Type B pancreatic cell (in vitro differentiated cells): ENCODE data around the gene GRIK4. TPM values are rescaled to one million over a fixed set of nuclear protein-coding genes. Genes with fewer than 3 reads are reported as not detected.
"Not testable (repeated sequence)": the region's sequence is repeated elsewhere in the genome, so short reads cannot be mapped to it uniquely, and the experiment has no call there.

Source experiments
- DNase-seq: peaks from one replicate; pipeline ENCODE4 v3.0.0; 2021; ENCODE audit warnings: mixed read lengths; ENCODE audit not compliant: unreplicated experiment; ENCODE audit errors: extremely low spot score
- H3K27ac Mint-ChIP-seq: 2 replicates; pipeline ENCODE4 v1.8.0; 2021; ENCODE audit warnings: mild to moderate bottlenecking, mixed read lengths
- H3K27me3 Mint-ChIP-seq: 2 replicates; pipeline ENCODE4 v1.8.0; 2021; ENCODE audit warnings: mixed read lengths
- H3K36me3 Mint-ChIP-seq: 2 replicates; pipeline ENCODE4 v1.8.0; 2021; ENCODE audit warnings: mixed read lengths
- H3K4me1 Mint-ChIP-seq: one replicate; pipeline ENCODE4 v1.8.0; 2021; ENCODE audit warnings: mixed read lengths; ENCODE audit not compliant: unreplicated experiment
- H3K4me3 Mint-ChIP-seq: 2 replicates; pipeline ENCODE4 v1.8.0; 2021; ENCODE audit warnings: mild to moderate bottlenecking, mixed read lengths
- H3K9me3 Mint-ChIP-seq: 2 replicates; pipeline ENCODE4 v1.8.0; 2021; ENCODE audit warnings: mixed read lengths
- total RNA-seq: library from RNA; stranded (reverse); gene quantifications from 2 replicates; pipeline ENCODE4 v1.2.1, GENCODE V29; 2021; ENCODE audit warnings: low replicate concordance
- TF ChIP-seq, protein P1 (sequence below): fragments of 200-600 bp; sonication (generic); conservative IDR thresholded peaks from 2 replicates; pipeline ENCODE4 v1.5.0; 2021; ENCODE audit warnings: antibody characterized with exemption, mild to moderate bottlenecking

The GRIK4 gene
- total RNA-seq, 1 donor from 2014 or later = 0.72 TPM

GRCh38 chr11:120579611-120580031, 68.1 kb downstream of the GRIK4 start:
- TF ChIP-seq, protein P1, sequence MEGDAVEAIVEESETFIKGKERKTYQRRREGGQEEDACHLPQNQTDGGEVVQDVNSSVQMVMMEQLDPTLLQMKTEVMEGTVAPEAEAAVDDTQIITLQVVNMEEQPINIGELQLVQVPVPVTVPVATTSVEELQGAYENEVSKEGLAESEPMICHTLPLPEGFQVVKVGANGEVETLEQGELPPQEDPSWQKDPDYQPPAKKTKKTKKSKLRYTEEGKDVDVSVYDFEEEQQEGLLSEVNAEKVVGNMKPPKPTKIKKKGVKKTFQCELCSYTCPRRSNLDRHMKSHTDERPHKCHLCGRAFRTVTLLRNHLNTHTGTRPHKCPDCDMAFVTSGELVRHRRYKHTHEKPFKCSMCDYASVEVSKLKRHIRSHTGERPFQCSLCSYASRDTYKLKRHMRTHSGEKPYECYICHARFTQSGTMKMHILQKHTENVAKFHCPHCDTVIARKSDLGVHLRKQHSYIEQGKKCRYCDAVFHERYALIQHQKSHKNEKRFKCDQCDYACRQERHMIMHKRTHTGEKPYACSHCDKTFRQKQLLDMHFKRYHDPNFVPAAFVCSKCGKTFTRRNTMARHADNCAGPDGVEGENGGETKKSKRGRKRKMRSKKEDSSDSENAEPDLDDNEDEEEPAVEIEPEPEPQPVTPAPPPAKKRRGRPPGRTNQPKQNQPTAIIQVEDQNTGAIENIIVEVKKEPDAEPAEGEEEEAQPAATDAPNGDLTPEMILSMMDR = no peak
- DNase-seq = no peak
- Mint-ChIP-seq H3K36me3 (no peaks in the 10 kb centered on the region), H3K9me3 (peaks cover 6% of the 10 kb centered on the region), H3K4me1 (no peaks in the 10 kb centered on the region), H3K4me3 (no peak overlapping the region), H3K27me3 (peaks cover 47% of the 10 kb centered on the region), H3K27ac (no peak overlapping the region)

GRCh38 chr11:120581313-120581712, 69.8 kb downstream of the GRIK4 start:
- H3K27ac Mint-ChIP-seq = no peak overlapping the region
- no peak overlapping the region for H3K4me3 Mint-ChIP-seq
- H3K27me3 Mint-ChIP-seq = peaks cover 42% of the 10 kb centered on the region
- TF ChIP-seq, protein P1 = no peak
- H3K4me1 Mint-ChIP-seq = no peaks in the 10 kb centered on the region
- peaks cover 6% of the 10 kb centered on the region for H3K9me3 Mint-ChIP-seq
- H3K36me3 Mint-ChIP-seq = no peaks in the 10 kb centered on the region
- no peak for DNase-seq

- H3K36me3 Mint-ChIP-seq, H3K27ac Mint-ChIP-seq, DNase-seq, H3K4me3 Mint-ChIP-seq, H3K4me1 Mint-ChIP-seq, H3K9me3 Mint-ChIP-seq: not testable (repeated sequence)
- peaks cover 32% of the 10 kb centered on the region for H3K27me3 Mint-ChIP-seq
Measured at GRCh38 chr11:120582535-120582934, 71.0 kb downstream of the GRIK4 start.

DNA sequence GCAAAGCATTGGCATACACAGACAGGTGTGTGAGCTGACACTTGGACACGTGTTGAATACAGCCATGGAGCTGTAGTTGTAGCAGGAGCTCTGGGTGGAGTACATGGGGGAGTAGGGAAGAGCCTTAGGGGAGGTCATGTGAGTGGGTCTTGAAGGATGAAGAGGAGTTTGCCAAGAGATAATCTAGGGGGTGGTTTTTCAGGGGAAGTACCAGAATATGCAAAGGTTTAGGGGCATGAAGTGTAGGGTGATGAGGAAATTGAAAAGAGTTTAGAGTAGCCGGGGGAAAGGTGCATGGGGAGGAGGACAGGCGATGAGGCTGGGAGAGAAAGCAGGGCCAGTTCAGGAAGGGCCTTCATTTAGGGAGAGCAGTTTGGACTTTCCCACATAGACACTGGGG, 74.5 kb downstream of the GRIK4 start:
- Mint-ChIP-seq H3K9me3 (peaks cover 6% of the 10 kb centered on the region), H3K4me1 (no peaks in the 10 kb centered on the region), H3K36me3 (no peaks in the 10 kb centered on the region), H3K27ac (no peak overlapping the region), H3K4me3 (no peak overlapping the region), H3K27me3 (peaks cover 18% of the 10 kb centered on the region)
- no peak for DNase-seq
- TF ChIP-seq, protein P1 = no peak

GRCh38 chr11:120586728-120587127, 75.2 kb downstream of the GRIK4 start:
- Mint-ChIP-seq H3K27me3 (peaks cover 19% of the 10 kb centered on the region), H3K4me3 (no peak overlapping the region), H3K27ac (no peak overlapping the region), H3K9me3 (peaks cover 6% of the 10 kb centered on the region), H3K36me3 (no peaks in the 10 kb centered on the region), H3K4me1 (no peaks in the 10 kb centered on the region)
- TF ChIP-seq, protein P1 = no peak
- DNase-seq = no peak

- no peak overlapping the region for H3K4me3 Mint-ChIP-seq
Measured at GRCh38 chr11:120587299-120587698, 75.8 kb downstream of the GRIK4 start.

More at GRCh38 chr11:120587299-120587698, 75.8 kb downstream of the GRIK4 start:
- TF ChIP-seq, protein P1 = no peak
- H3K27me3 Mint-ChIP-seq = peaks cover 20% of the 10 kb centered on the region
- H3K4me1 Mint-ChIP-seq = no peaks in the 10 kb centered on the region
- no peak for DNase-seq
- peaks cover 6% of the 10 kb centered on the region for H3K9me3 Mint-ChIP-seq
- no peaks in the 10 kb centered on the region for H3K36me3 Mint-ChIP-seq
- H3K27ac Mint-ChIP-seq = no peak overlapping the region
